GM12878 (cell line): Measurements from ENCODE around the gene ZNF808. TPM values are rescaled to one million over a fixed set of nuclear protein-coding genes. Genes with fewer than 3 reads are reported as not detected.
"Not testable (repeated sequence)": the region's sequence is repeated elsewhere in the genome, so short reads cannot be mapped to it uniquely, and the experiment has no call there.

Source experiments
- ATAC-seq: fragments of 200-7000 bp; cut with Tn5 transposase; 3 replicates; pipeline ENCODE4 v1.9.1; 2020; ENCODE audit warnings: mild to moderate bottlenecking, moderate library complexity
- BruUV-seq: library from RNA; stranded (reverse); fragments of 400-500 nt; replicated peaks from 2 replicates; lab custom pipeline; 2021; lab: Mats Ljungman, UMichigan
- CTCF ChIA-PET: fragments of 300-600 bp; sonication (Branson Sonifier 250); formaldehyde crosslinking; extraction: SDS; loops from one replicate; lab custom pipeline; 2021; ENCODE audit warnings: inconsistent platforms; lab: Yijun Ruan, JAX
- POLR2A ChIA-PET: fragments of 350-600 bp; formaldehyde crosslinking; extraction: SDS; loops from one replicate; lab custom pipeline; 2021; ENCODE audit warnings: inconsistent platforms; lab: Charles Lee
- RAD21 ChIA-PET: fragments of 300-600 bp; sonication (Branson Sonifier 250); formaldehyde crosslinking; loops from one replicate; lab custom pipeline; 2023; ENCODE audit warnings: antibody characterized with exemption; ENCODE audit not compliant: unreplicated experiment; lab: Charles Lee
- SMC1A ChIA-PET: fragments of 300-600 bp; sonication (Branson Sonifier 250); formaldehyde crosslinking; loops from one replicate; lab custom pipeline; 2023; ENCODE audit not compliant: unreplicated experiment, uncharacterized antibody; lab: Charles Lee
- DNase-seq: peaks from one replicate; pipeline ENCODE4 v3.0.0-alpha.2; 2011; ENCODE audit warnings: low read depth, low spot score
- FAIRE-seq: peaks from 3 replicates; lab custom pipeline; 2011; peaks lifted over from hg19 to GRCh38; lab: Jason Lieb, UNC
- H2AFZ ChIP-seq: 2 replicates; pipeline ENCODE4 v1.6.0; 2011; ENCODE audit warnings: low read depth, low read length, control low read depth; ENCODE audit not compliant: control insufficient read depth
- H3K27ac ChIP-seq: 2 replicates; pipeline ENCODE4 v1.5.1; 2011; ENCODE audit warnings: control low read depth; ENCODE audit not compliant: control insufficient read depth, insufficient read depth
- H3K27me3 ChIP-seq, 2 experiments: replicated peaks in 1 of 2; 2 replicates each; pipeline versions ENCODE4 v1.6.0 to v1.6.1; 2011; ENCODE audit warnings: low read length in 1 of 2; ENCODE audit not compliant: control insufficient read depth in 2 of 2, insufficient read depth in 2 of 2
- H3K36me3 ChIP-seq, 2 experiments: 2 replicates each; pipeline ENCODE4 v1.5.1; 2011; ENCODE audit warnings: low read length in 1 of 2; ENCODE audit not compliant: control insufficient read depth in 2 of 2, insufficient read depth in 2 of 2
- H3K4me1 ChIP-seq: 2 replicates; pipeline ENCODE4 v1.6.1; 2011; ENCODE audit warnings: mild to moderate bottlenecking, low read length, moderate library complexity, mixed read lengths; ENCODE audit not compliant: control insufficient read depth, insufficient read depth
- H3K4me2 ChIP-seq: 2 replicates; pipeline ENCODE4 v1.6.0; 2011; ENCODE audit warnings: control low read depth; ENCODE audit not compliant: control insufficient read depth, insufficient read depth
- H3K4me3 ChIP-seq: fragments of 200-600 bp; sonication (generic); 2 replicates; pipeline ENCODE4 v1.5.1; 2016
- H3K79me2 ChIP-seq: 2 replicates; pipeline ENCODE4 v1.6.0; 2011; ENCODE audit warnings: low read length; ENCODE audit not compliant: control insufficient read depth, insufficient read depth
- H3K9ac ChIP-seq: 2 replicates; pipeline ENCODE4 v1.8.0; 2011; ENCODE audit warnings: low read length, control low read depth, mixed read lengths; ENCODE audit not compliant: control insufficient read depth, insufficient read depth
- H3K9me3 ChIP-seq: replicated peaks from 3 replicates; pipeline ENCODE4 v1.5.1; 2011; ENCODE audit warnings: mild to moderate bottlenecking, low read length; ENCODE audit not compliant: control insufficient read depth, insufficient read depth
- H4K20me1 ChIP-seq: 2 replicates; pipeline ENCODE4 v1.6.0; 2011; ENCODE audit not compliant: control insufficient read depth, insufficient read depth
- KAT2A ChIP-seq: conservative IDR thresholded peaks from 2 replicates; pipeline ENCODE4 v1.6.1; 2011; ENCODE audit warnings: low read depth, low read length; ENCODE audit not compliant: control insufficient read depth
- MXI1 ChIP-seq: fragments of 150-350 bp; IDR thresholded peaks from 2 replicates; pipeline ENCODE4 v1.6.1; 2011; ENCODE audit warnings: low read depth, mild to moderate bottlenecking, inconsistent platforms, low read length, improper control_type of control experiment
- POU2F2 ChIP-seq: IDR thresholded peaks from 3 replicates; pipeline ENCODE4 v1.6.1; 2011; ENCODE audit warnings: low read depth, mild to moderate bottlenecking, low read length, borderline replicate concordance
- SREBF1 ChIP-seq: IDR thresholded peaks from 2 replicates; pipeline ENCODE4 v1.6.1; 2012; ENCODE audit warnings: mild to moderate bottlenecking, low read length
- TCF12 ChIP-seq: IDR thresholded peaks from 2 replicates; pipeline ENCODE4 v1.6.1; 2011; ENCODE audit warnings: low read depth, mild to moderate bottlenecking, low read length
- WGBS: methylation state at CpG from one replicate; pipeline ENCODE4 v1.1.6; 2016; ENCODE audit warnings: low lambda C conversion rate; ENCODE audit not compliant: insufficient replicate concordance, insufficient coverage; ENCODE audit errors: missing lambda C conversion rate; 5-methylcytosine and 5-hydroxymethylcytosine counted together
- in situ Hi-C: fragments of 300-500 bp; cut with MboI; formaldehyde crosslinking; loops from 9 replicates; pipeline ENCODE4 v1.14.3; 2018; ENCODE audit warnings: mixed read lengths
- intact Hi-C: fragments of 100-400 bp; cut with micrococcal nuclease; formaldehyde crosslinking; loops from one replicate; pipeline ENCODE4 v1.14.2; 2022; ENCODE audit not compliant: unreplicated experiment
- polyA plus RNA-seq, 11 experiments: library from polyadenylated mRNA; depleted of rRNA in 4 of 11; unstranded in 6 of 11; stranded (reverse) in 5 of 11; fragments of >200 nt; fragmentation: Nextera tagmentation in 4 of 11; fragmentation: Illumina TruSeq in 1 of 11; extraction: Ambion mirVana in 4 of 11; extraction: Trizol in 1 of 11; gene quantifications; 1 replicate in 1 of 11; 2 replicates in 10 of 11; pipeline versions ENCODE4 v1.2.1 to v1.2.3, GENCODE V29; 2011 to 2016; ENCODE audit warnings: inconsistent platforms in 2 of 11, missing spikeins in 2 of 11, low read depth in 1 of 11
- total RNA-seq, 4 experiments: library from RNA; depleted of rRNA in 3 of 4; stranded (reverse); fragments of >200 nt in 3 of 4; fragmentation: Illumina TruSeq in 1 of 4; extraction: Trizol in 1 of 4; gene quantifications; 2 replicates each; pipeline versions ENCODE4 v1.2.1 to v1.2.3, GENCODE V29; 2013 to 2021

Gene ZNF808
- total and polyA plus RNA-seq, 10 of the 15 experiments (the other 5 are each of a cell fraction or from before 2014, with no cell fraction given), result 2.1 to 20.2 (median 7.2) TPM

GRCh38 chr19:52554216-52554971, 26.9 kb downstream of the ZNF808 start (continued):
- TF ChIP-seq KAT2A (no peak), POU2F2 (no peak)

GRCh38 chr19:52557231-52557995, 29.9 kb downstream of the ZNF808 start:
- BruUV-seq, result no TSS peak
- ChIA-PET CTCF (interaction anchor here (1.2 kb wide), 1 partner anchor 9 kb away, joined by 4 read pairs; no protein-coding TSS in a partner anchor), RAD21 (no interaction called here), POLR2A (no interaction called here), SMC1A (no interaction called here)
- H3K36me3 ChIP-seq, result peaks cover 2 to 12% of the 10 kb centered on the region in 2 experiments
- no peak overlapping the region for H3K4me2 ChIP-seq
- H3K9me3 ChIP-seq, result peaks cover 40% of the 10 kb centered on the region
- H3K4me3 ChIP-seq, result no peak overlapping the region
- H3K4me1 ChIP-seq, result no peaks in the 10 kb centered on the region
- ATAC-seq (no peak), FAIRE-seq (no peak), DNase-seq (no peak)
- no peak overlapping the region for H3K9ac ChIP-seq
- H2AFZ ChIP-seq, result no peak overlapping the region
- 98% methylated on average over 16 of the region's 16 CpGs for WGBS
- H3K79me2 ChIP-seq, result no peaks in the 10 kb centered on the region
- TF ChIP-seq SREBF1, result no peak
- TF ChIP-seq TCF12, result no peak
- no peak for TF ChIP-seq MXI1
- H4K20me1 ChIP-seq, result no peaks in the 10 kb centered on the region
- intact Hi-C loops, result no loop called here
- in situ Hi-C loops, result no loop called here
- H3K27me3 ChIP-seq, result no peaks in the 10 kb centered on the region
- no peak overlapping the region for H3K27ac ChIP-seq

- SMC1A ChIA-PET, H3K27me3 ChIP-seq, H3K9ac ChIP-seq, H4K20me1 ChIP-seq, H3K4me2 ChIP-seq, FAIRE-seq, H3K36me3 ChIP-seq, H3K4me1 ChIP-seq, H3K79me2 ChIP-seq, POLR2A ChIA-PET, H3K4me3 ChIP-seq, H2AFZ ChIP-seq, intact Hi-C loops, BruUV-seq, RAD21 ChIA-PET, in situ Hi-C loops, DNase-seq, ATAC-seq, H3K27ac ChIP-seq: not testable (repeated sequence)
- 96% methylated on average over 5 of the region's 5 CpGs for WGBS
- CTCF ChIA-PET, result interaction anchor here (0.7 kb wide), 1 partner anchor 325 kb away, joined by 3 read pairs; no protein-coding TSS in a partner anchor
- peaks cover 39% of the 10 kb centered on the region for H3K9me3 ChIP-seq
These were observed 31.4 kb downstream of the ZNF808 start for GRCh38 chr19:52558732-52559445.

- CTCF ChIA-PET, RAD21 ChIA-PET, intact Hi-C loops, H3K36me3 ChIP-seq, H2AFZ ChIP-seq, H3K27ac ChIP-seq, SMC1A ChIA-PET, ATAC-seq, H3K79me2 ChIP-seq, in situ Hi-C loops, H3K4me2 ChIP-seq, H3K4me1 ChIP-seq, H3K4me3 ChIP-seq, BruUV-seq, H4K20me1 ChIP-seq, FAIRE-seq, H3K27me3 ChIP-seq, DNase-seq, H3K9ac ChIP-seq: not testable (repeated sequence)
- POLR2A ChIA-PET, result interaction anchor here (0.7 kb wide), 1 partner anchor 192 kb away, joined by 3 read pairs; the partner anchor contains the start of gene ZNF880
- H3K9me3 ChIP-seq, result peaks cover 25% of the 10 kb centered on the region
- WGBS, result 96% methylated on average over 8 of the region's 8 CpGs
These were observed 34.1 kb downstream of the ZNF808 start for GRCh38 chr19:52561611-52562010.
